Astrocyte of the spinal cord (primary cell): Measurements from ENCODE around the gene YBX3.

Source experiments
- DNase-seq: peaks from one replicate; pipeline ENCODE4 v3.0.0; 2011; ENCODE audit warnings: low read depth, low spot score
- H3K4me3 ChIP-seq: 2 replicates; pipeline ENCODE4 v1.5.1; 2011; ENCODE audit warnings: low read depth, mild to moderate bottlenecking, low read length, moderate library complexity
- in situ Hi-C: cut with HindIII; loops from 2 replicates; pipeline ENCODE4 v1.10.0; 2017; ENCODE audit warnings: low sequenced_read_pairs
- TF ChIP-seq, protein P1 (sequence below): IDR thresholded peaks from 2 replicates; pipeline ENCODE4 v1.5.1; 2012; ENCODE audit warnings: low read depth, mild to moderate bottlenecking, low read length, inconsistent platforms

YBX3 gene

DNA sequence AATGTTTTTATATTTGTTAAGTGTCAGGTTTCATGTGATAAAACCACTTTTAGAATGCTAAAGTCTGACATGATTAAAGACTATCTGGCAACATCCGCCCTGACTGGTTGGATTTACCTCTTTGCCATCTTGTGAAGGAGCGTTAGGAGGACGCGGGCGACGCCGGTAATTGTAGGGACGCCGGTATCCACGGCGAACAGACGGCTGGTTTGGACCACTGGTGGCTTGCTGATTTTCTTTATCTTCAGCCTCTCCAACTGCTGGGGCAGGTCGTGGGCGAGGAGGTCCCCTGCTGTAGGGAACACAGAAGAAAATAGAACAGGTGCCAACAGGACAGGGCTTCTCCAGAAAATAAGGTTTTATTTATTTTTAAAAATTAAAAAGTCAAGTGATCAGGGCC, 21.3 kb downstream of the YBX3 start:
- H3K4me3 ChIP-seq, result no peak overlapping the region
- no peak for DNase-seq
- TF ChIP-seq, protein P1, sequence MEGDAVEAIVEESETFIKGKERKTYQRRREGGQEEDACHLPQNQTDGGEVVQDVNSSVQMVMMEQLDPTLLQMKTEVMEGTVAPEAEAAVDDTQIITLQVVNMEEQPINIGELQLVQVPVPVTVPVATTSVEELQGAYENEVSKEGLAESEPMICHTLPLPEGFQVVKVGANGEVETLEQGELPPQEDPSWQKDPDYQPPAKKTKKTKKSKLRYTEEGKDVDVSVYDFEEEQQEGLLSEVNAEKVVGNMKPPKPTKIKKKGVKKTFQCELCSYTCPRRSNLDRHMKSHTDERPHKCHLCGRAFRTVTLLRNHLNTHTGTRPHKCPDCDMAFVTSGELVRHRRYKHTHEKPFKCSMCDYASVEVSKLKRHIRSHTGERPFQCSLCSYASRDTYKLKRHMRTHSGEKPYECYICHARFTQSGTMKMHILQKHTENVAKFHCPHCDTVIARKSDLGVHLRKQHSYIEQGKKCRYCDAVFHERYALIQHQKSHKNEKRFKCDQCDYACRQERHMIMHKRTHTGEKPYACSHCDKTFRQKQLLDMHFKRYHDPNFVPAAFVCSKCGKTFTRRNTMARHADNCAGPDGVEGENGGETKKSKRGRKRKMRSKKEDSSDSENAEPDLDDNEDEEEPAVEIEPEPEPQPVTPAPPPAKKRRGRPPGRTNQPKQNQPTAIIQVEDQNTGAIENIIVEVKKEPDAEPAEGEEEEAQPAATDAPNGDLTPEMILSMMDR, result no peak
- in situ Hi-C loops, result no loop called here

GRCh38 chr12:10701131-10701681, 21.9 kb downstream of the YBX3 start:
- TF ChIP-seq, protein P1, result no peak
- DNase-seq, result no peak
- in situ Hi-C loops, result no loop called here
- no peak overlapping the region for H3K4me3 ChIP-seq

DNA sequence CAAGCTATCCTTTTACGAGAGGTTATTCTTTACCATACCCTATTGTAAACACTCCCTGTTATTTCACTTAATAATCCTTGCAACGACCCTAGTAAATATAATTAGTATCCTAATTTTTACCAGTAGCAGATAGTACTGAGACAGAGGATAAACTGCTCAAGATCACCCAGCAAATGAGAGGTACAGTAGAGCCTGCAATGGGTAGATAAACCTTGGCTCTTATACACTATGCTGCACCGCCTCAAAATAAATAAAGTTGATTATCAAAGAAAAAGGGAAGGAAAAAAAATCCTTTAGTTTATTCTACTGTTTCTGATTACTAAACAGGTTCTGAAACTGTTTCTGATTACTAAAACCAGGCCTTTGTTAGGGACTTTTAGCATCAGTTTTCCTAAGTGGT, 22.5 kb downstream of the YBX3 start:
- TF ChIP-seq, protein P1, result no peak
- in situ Hi-C loops, result no loop called here
- no peak overlapping the region for H3K4me3 ChIP-seq
- DNase-seq, result no peak

DNA sequence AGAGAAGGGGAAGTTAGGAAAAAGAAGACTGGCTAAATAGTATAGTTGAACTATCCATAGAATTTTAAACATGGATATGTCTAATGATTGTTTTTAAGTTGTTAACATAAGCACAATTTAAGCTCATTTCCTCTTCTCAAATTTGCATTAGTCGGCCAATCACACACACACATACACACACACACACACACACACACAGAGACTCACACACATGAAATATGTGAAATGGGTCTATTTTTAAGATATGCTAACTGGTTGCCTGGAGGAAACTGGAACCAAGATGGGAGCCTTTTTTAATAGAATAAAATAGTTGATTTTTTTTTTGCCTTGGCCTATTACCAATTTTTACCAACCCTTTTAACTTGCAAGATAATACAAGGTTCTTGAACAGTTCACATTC, 25.3 kb downstream of the YBX3 start:
- DNase-seq, result no peak
- H3K4me3 ChIP-seq, result no peak overlapping the region
- TF ChIP-seq, protein P1, result no peak
- in situ Hi-C loops, result no loop called here

- no peak for DNase-seq
- in situ Hi-C loops, result no loop called here
- TF ChIP-seq, protein P1, result no peak
- no peak overlapping the region for H3K4me3 ChIP-seq
Measured at GRCh38 chr12:10697156-10697555, 26.0 kb downstream of the YBX3 start.

DNA sequence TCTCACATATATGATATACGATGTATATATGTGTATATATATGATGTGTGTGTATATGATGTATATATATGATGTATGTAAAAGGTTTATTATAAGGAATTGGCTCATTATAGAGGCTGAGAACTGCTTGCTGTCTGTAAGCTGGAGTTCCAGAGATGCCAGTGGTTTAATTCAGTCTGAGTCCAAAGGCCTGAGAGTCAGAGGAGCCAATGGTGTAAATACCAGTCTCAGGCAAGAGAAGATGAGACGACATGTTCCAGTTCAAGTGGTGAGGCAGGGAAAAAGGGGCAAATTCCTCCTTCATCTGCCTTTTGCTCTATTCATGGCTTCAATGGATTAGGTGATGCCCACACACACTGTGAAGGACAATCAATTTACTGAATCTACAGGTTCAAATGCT, 32.2 kb downstream of the YBX3 start:
- in situ Hi-C loops, result no loop called here
- DNase-seq, result no peak
- TF ChIP-seq, protein P1, result no peak
- no peak overlapping the region for H3K4me3 ChIP-seq

DNA sequence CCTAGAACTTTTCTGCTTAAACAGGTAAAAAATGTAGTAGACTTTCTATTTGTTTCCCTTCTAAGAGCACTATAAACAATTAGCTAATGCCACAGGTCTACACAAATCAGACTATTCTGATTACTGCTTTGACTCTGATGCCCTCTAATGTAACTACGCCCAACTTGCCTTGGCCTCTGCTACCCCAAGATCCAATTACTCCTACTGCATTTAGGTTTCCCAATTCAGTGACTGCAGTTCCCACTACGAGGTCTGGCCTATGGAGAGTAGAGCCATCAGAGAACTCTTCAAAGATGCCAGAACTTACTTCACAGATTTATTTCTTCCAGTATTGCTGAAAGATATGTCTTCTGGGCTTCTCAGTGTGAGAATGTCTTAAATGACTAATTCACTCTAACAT, 34.0 kb downstream of the YBX3 start:
- no peak for DNase-seq
- no peak overlapping the region for H3K4me3 ChIP-seq
- in situ Hi-C loops, result no loop called here
- TF ChIP-seq, protein P1, result no peak
